ENCODE data around the gene GLI1. TPM values are rescaled to one million over a fixed set of nuclear protein-coding genes. Genes with fewer than 3 reads are reported as not detected.

Gene GLI1
- total RNA-seq, 1 donor from 2014 or later: 0.26 TPM

GRCh38 chr12:57456737-57457490, 2.7 kb upstream of the GLI1 start:
- Histone ChIP-seq H3K4me3 (ENCODE audit: low read depth, low read length) (no peak overlapping the region), H3K36me3 (ENCODE audit: control insufficient read depth, insufficient read depth, low read length) (no peaks in the 10 kb centered on the region), H3K27me3 (ENCODE audit: control insufficient read depth, insufficient read depth, low read length) (peaks cover 5% of the 10 kb centered on the region)
- no peak for DNase-seq (ENCODE audit: low read depth)
- FAIRE-seq: no peak
- TF ChIP-seq CTCF (IDR thresholded peaks at IDR 0.05; ENCODE audit: insufficient read depth, low read length, severe bottlenecking): no peak

- FAIRE-seq: no peak
Measured at GRCh38 chr12:57458665-57459054, 925 bp upstream of the GLI1 start.

GRCh38 chr12:57459055-57459749, 383 bp upstream of the GLI1 start:
- FAIRE-seq: no peak
- DNase-seq (ENCODE audit: low read depth): peak; percentile 87

More at GRCh38 chr12:57458665-57459054, 925 bp upstream of the GLI1 start:
- peak overlapping the region; percentile 66 for H3K4me3 ChIP-seq (ENCODE audit: low read depth, low read length)
- no peak for TF ChIP-seq CTCF (IDR thresholded peaks at IDR 0.05; ENCODE audit: insufficient read depth, low read length, severe bottlenecking)
- no peak for DNase-seq (ENCODE audit: low read depth)
- H3K27me3 ChIP-seq (ENCODE audit: control insufficient read depth, insufficient read depth, low read length): peaks cover 5% of the 10 kb centered on the region
- H3K36me3 ChIP-seq (ENCODE audit: control insufficient read depth, insufficient read depth, low read length): no peaks in the 10 kb centered on the region

GRCh38 chr12:57460468-57460784, 841 bp downstream of the GLI1 start:
- H3K4me3 ChIP-seq (ENCODE audit: low read depth, low read length): no peak overlapping the region
- no peaks in the 10 kb centered on the region for H3K36me3 ChIP-seq (ENCODE audit: control insufficient read depth, insufficient read depth, low read length)
- DNase-seq (ENCODE audit: low read depth) (no peak), FAIRE-seq (no peak)
- no peak for TF ChIP-seq CTCF (IDR thresholded peaks at IDR 0.05; ENCODE audit: insufficient read depth, low read length, severe bottlenecking)
- H3K27me3 ChIP-seq (ENCODE audit: control insufficient read depth, insufficient read depth, low read length): peaks cover 5% of the 10 kb centered on the region

More at GRCh38 chr12:57459055-57459749, 383 bp upstream of the GLI1 start:
- peak overlapping the region; percentile 66 for H3K4me3 ChIP-seq (ENCODE audit: low read depth, low read length)
- H3K27me3 ChIP-seq (ENCODE audit: control insufficient read depth, insufficient read depth, low read length): peaks cover 5% of the 10 kb centered on the region
- H3K36me3 ChIP-seq (ENCODE audit: control insufficient read depth, insufficient read depth, low read length): no peaks in the 10 kb centered on the region
- peak; percentile 94 for TF ChIP-seq CTCF (IDR thresholded peaks at IDR 0.05; ENCODE audit: insufficient read depth, low read length, severe bottlenecking)

GRCh38 chr12:57460841-57461275, 1.3 kb downstream of the GLI1 start:
- peak overlapping the region; percentile 53 for H3K4me3 ChIP-seq (ENCODE audit: low read depth, low read length)
- FAIRE-seq (no peak), DNase-seq (ENCODE audit: low read depth) (no peak)
- peaks cover 5% of the 10 kb centered on the region for H3K27me3 ChIP-seq (ENCODE audit: control insufficient read depth, insufficient read depth, low read length)
- TF ChIP-seq CTCF (IDR thresholded peaks at IDR 0.05; ENCODE audit: insufficient read depth, low read length, severe bottlenecking): no peak
- no peaks in the 10 kb centered on the region for H3K36me3 ChIP-seq (ENCODE audit: control insufficient read depth, insufficient read depth, low read length)
